Measurements from ENCODE around the gene SYNE1.

DNA sequence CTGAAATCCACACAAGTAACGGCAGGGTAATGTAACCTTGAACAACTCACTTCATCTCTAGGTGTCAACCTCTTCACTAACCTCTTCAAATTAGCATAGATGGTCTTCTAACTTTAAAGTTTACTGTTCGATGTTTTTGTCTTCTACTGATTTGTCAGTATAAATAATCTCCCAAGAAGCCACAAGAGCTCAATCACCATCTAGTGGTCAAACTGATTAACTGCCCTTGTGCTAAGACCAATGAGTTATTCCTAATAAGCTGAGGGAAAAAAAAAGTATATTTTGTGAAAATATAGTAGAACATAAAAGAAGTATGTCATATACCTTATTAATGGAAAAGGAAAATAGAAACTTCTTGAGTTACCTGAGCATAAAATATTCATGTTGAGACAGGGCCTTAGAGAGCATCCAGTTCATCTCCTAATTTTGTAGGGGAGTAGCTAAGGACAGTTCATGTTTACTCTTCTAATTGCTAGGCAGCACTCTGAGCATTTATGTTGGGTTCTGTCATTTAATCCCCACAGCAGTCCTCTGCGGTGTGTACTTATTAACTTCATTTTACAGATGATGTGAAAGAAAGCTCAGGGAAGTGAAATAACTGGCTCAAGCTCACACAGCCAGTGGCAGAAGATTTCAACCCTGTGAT is 512.6 kb downstream of the SYNE1 start:
- TF ChIP-seq, protein P1, sequence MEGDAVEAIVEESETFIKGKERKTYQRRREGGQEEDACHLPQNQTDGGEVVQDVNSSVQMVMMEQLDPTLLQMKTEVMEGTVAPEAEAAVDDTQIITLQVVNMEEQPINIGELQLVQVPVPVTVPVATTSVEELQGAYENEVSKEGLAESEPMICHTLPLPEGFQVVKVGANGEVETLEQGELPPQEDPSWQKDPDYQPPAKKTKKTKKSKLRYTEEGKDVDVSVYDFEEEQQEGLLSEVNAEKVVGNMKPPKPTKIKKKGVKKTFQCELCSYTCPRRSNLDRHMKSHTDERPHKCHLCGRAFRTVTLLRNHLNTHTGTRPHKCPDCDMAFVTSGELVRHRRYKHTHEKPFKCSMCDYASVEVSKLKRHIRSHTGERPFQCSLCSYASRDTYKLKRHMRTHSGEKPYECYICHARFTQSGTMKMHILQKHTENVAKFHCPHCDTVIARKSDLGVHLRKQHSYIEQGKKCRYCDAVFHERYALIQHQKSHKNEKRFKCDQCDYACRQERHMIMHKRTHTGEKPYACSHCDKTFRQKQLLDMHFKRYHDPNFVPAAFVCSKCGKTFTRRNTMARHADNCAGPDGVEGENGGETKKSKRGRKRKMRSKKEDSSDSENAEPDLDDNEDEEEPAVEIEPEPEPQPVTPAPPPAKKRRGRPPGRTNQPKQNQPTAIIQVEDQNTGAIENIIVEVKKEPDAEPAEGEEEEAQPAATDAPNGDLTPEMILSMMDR (conservative IDR thresholded peaks at IDR 0.05) = peak; percentile 86
- TF ChIP-seq ZFX (IDR thresholded peaks at IDR 0.05) = no peak

All from C4-2B (cell line).